ENCODE measurements around the gene CACNA1I.

The CACNA1I gene

GRCh38 chr22:39570226-39570625 lies 327 bp upstream of the CACNA1I start:
- no peak for DNase-seq

GRCh38 chr22:39571538-39571937 lies 985 bp downstream of the CACNA1I start:
- no peak for DNase-seq

GRCh38 chr22:39574779-39575551 lies 4.4 kb downstream of the CACNA1I start:
- no peak for DNase-seq

- DNase-seq, result no peak
These were observed 4.9 kb downstream of the CACNA1I start for GRCh38 chr22:39575552-39575825.

- DNase-seq, result no peak
These were observed 5.5 kb downstream of the CACNA1I start for GRCh38 chr22:39576027-39576426.

- DNase-seq, result no peak
These were observed 6.8 kb downstream of the CACNA1I start for GRCh38 chr22:39577366-39577765.

- DNase-seq, result no peak
These were observed 7.3 kb downstream of the CACNA1I start for GRCh38 chr22:39577900-39578299.

- DNase-seq, result no peak
These were observed 9.5 kb downstream of the CACNA1I start for GRCh38 chr22:39580006-39580441.

- DNase-seq, result no peak
These were observed 10.2 kb downstream of the CACNA1I start for GRCh38 chr22:39580795-39581194.

GRCh38 chr22:39581303-39581702 lies 10.8 kb downstream of the CACNA1I start:
- DNase-seq, result no peak

- DNase-seq, result no peak
These were observed 12.6 kb downstream of the CACNA1I start for GRCh38 chr22:39583066-39583667.

GRCh38 chr22:39589875-39590274 lies 19.3 kb downstream of the CACNA1I start:
- no peak for DNase-seq

GRCh38 chr22:39592081-39593065 lies 21.8 kb downstream of the CACNA1I start:
- no peak for DNase-seq

- no peak for DNase-seq
These were observed 22.7 kb downstream of the CACNA1I start for GRCh38 chr22:39593066-39593930.

- DNase-seq, result no peak
These were observed 23.4 kb downstream of the CACNA1I start for GRCh38 chr22:39593931-39594285.

GRCh38 chr22:39594411-39594810 lies 23.9 kb downstream of the CACNA1I start:
- DNase-seq, result no peak

- no peak for DNase-seq
These were observed 25.1 kb downstream of the CACNA1I start for GRCh38 chr22:39595622-39596172.

- no peak for DNase-seq
These were observed 26.0 kb downstream of the CACNA1I start for GRCh38 chr22:39596601-39597000.

GRCh38 chr22:39597236-39597869 lies 26.8 kb downstream of the CACNA1I start:
- DNase-seq, result no peak

GRCh38 chr22:39598017-39598965 lies 27.7 kb downstream of the CACNA1I start:
- peak; percentile 58 for DNase-seq

Data from activated gamma-delta T cell treated with Interleukin-2 at 50 U/mL for 16 hours (primary cell).